K562 (cell line): ENCODE data around the gene FNBP1. TPM values are rescaled to one million over a fixed set of nuclear protein-coding genes. Genes with fewer than 3 reads are reported as not detected.
"Not testable (repeated sequence)": the region's sequence is repeated elsewhere in the genome, so short reads cannot be mapped to it uniquely, and the experiment has no call there.

Experiments used
- ATAC-seq: fragments of 200-7000 bp; cut with Tn5 transposase; 3 replicates; pipeline ENCODE4 v1.9.1; 2020; ENCODE audit warnings: moderate library complexity
- BruUV-seq: library from RNA; stranded (reverse); fragments of 400-500 nt; replicated peaks from 2 replicates; lab custom pipeline; 2021; lab: Mats Ljungman, UMichigan
- CTCF ChIA-PET: fragments of 300-600 bp; formaldehyde crosslinking; extraction: SDS; loops from one replicate; lab custom pipeline; 2021; ENCODE audit warnings: low intra/inter-chr PET ratio; lab: Yijun Ruan, JAX
- POLR2A ChIA-PET: fragments of 300-600, 350-650 bp; sonication (Branson Sonifier 250); formaldehyde crosslinking; extraction: SDS; loops from one replicate; lab custom pipeline; 2021; ENCODE audit warnings: antibody characterized with exemption, inconsistent platforms; lab: Yijun Ruan, JAX
- DNase-seq, 4 experiments: peaks; one replicate each; pipeline versions ENCODE4 v3.0.0 to v3.0.0-alpha.2; 2011 to 2018; ENCODE audit warnings: low spot score in 3 of 4, mixed read lengths in 3 of 4; ENCODE audit errors: extremely low read depth in 1 of 4
- FAIRE-seq: peaks from 2 replicates; lab custom pipeline; 2011; peaks lifted over from hg19 to GRCh38; lab: Jason Lieb, UNC
- H2AFZ ChIP-seq: 2 replicates; pipeline ENCODE4 v1.6.0; 2011; ENCODE audit warnings: low read depth, low read length, control low read depth, inconsistent platforms
- H3K27ac ChIP-seq: fragments of 200-600 bp; 3 replicates; pipeline ENCODE4 v1.8.0; 2011; ENCODE audit warnings: low read depth, mild to moderate bottlenecking, control low read depth, inconsistent platforms, low read length, moderate library complexity, mixed read lengths; ENCODE audit errors: extremely low read depth
- H3K27me3 ChIP-seq, 2 experiments: fragments of 300-600 bp in 1 of 2; 2 replicates in 1 of 2; 3 replicates in 1 of 2; pipeline versions ENCODE4 v1.6.0 to v1.8.0; 2011; ENCODE audit warnings: inconsistent platforms in 2 of 2, low read length in 2 of 2, mild to moderate bottlenecking in 1 of 2, mixed read lengths in 1 of 2, moderate library complexity in 1 of 2; ENCODE audit not compliant: control insufficient read depth in 2 of 2, insufficient read depth in 2 of 2
- H3K36me3 ChIP-seq: fragments of 300-600 bp; 3 replicates; pipeline ENCODE4 v1.8.0; 2011; ENCODE audit warnings: mild to moderate bottlenecking, low read length, inconsistent platforms; ENCODE audit not compliant: control insufficient read depth, insufficient read depth
- H3K4me1 ChIP-seq, 2 experiments: fragments of 200-600 bp in 1 of 2; replicated peaks in 1 of 2; 2 replicates in 1 of 2; 3 replicates in 1 of 2; pipeline versions ENCODE4 v1.5.1 to v1.8.0; 2011; ENCODE audit warnings: inconsistent platforms in 2 of 2, low read length in 2 of 2, mild to moderate bottlenecking in 1 of 2, mixed read lengths in 1 of 2, moderate library complexity in 1 of 2; ENCODE audit not compliant: control insufficient read depth in 2 of 2, insufficient read depth in 2 of 2
- H3K4me2 ChIP-seq: 2 replicates; pipeline ENCODE4 v1.6.1; 2011; ENCODE audit warnings: low read length, control low read depth, inconsistent platforms, mixed read lengths; ENCODE audit not compliant: insufficient read depth
- H3K4me3 ChIP-seq: fragments of 200-600 bp; sonication (generic), shearing (Covaris generic); 2 replicates; pipeline ENCODE4 v1.5.1; 2016; ENCODE audit warnings: control low read depth, inconsistent platforms
- H3K79me2 ChIP-seq: fragments of 200-600 bp; 3 replicates; pipeline ENCODE4 v1.8.0; 2011; ENCODE audit warnings: low read length, inconsistent platforms; ENCODE audit not compliant: control insufficient read depth, insufficient read depth
- H3K9ac ChIP-seq, 2 experiments: 2 replicates each; pipeline versions ENCODE4 v1.6.0 to v1.6.1; 2011; ENCODE audit warnings: low read depth in 2 of 2, low read length in 2 of 2, control low read depth in 1 of 2, inconsistent platforms in 1 of 2, mild to moderate bottlenecking in 1 of 2, mixed read lengths in 1 of 2; ENCODE audit not compliant: insufficient read depth in 1 of 2
- H3K9me1 ChIP-seq: one replicate; pipeline ENCODE4 v1.6.0; 2011; ENCODE audit warnings: inconsistent platforms, mild to moderate bottlenecking, low read length, moderate library complexity; ENCODE audit not compliant: control insufficient read depth, insufficient read depth
- H3K9me3 ChIP-seq: replicated peaks from 2 replicates; pipeline ENCODE4 v1.5.1; 2011; ENCODE audit warnings: low read depth, low read length, inconsistent platforms; ENCODE audit not compliant: control insufficient read depth, insufficient read depth
- H4K20me1 ChIP-seq: replicated peaks from 2 replicates; pipeline ENCODE4 v1.6.1; 2011; ENCODE audit warnings: low read length, inconsistent platforms, mixed read lengths; ENCODE audit not compliant: control insufficient read depth, insufficient read depth
- GMEB1 ChIP-seq: fragments of 250-450 bp; sonication (Bioruptor Pico); IDR thresholded peaks from 2 replicates; pipeline ENCODE4 v1.4.0; 2020; ENCODE audit warnings: mild to moderate bottlenecking
- U2AF2 ChIP-seq: fragments of 200-400 bp; formaldehyde crosslinking; optimal IDR thresholded peaks from 2 replicates; pipeline ENCODE3; 2017; ENCODE audit warnings: low read depth, mild to moderate bottlenecking, low read length
- ZBTB1 ChIP-seq: sonication (generic); formaldehyde crosslinking; IDR thresholded peaks from 2 replicates; pipeline ENCODE4 v1.8.1; 2023; ENCODE audit warnings: missing genetic modification reagents, low read depth, mild to moderate bottlenecking, borderline replicate concordance
- ZNF436 ChIP-seq: fragments of 250-450, 450-650 bp; sonication (Bioruptor Pico); formaldehyde crosslinking; IDR thresholded peaks from 2 replicates; pipeline ENCODE4 v1.7.0; 2020; ENCODE audit warnings: mild to moderate bottlenecking
- whole genome bisulfite sequencing: fragments of 100-300 bp; shearing (Covaris generic); methylation state at CpG from one replicate; pipeline ENCODE4 v1.1.6; 2016; ENCODE audit warnings: low coverage, mixed read lengths; ENCODE audit not compliant: insufficient coverage; ENCODE audit errors: missing lambda C conversion rate; 5-methylcytosine and 5-hydroxymethylcytosine counted together
- in situ Hi-C: fragments of 300-500 bp; cut with MboI; formaldehyde crosslinking; loops from 4 replicates; pipeline ENCODE4 v1.15.0; 2018; ENCODE audit warnings: inconsistent platforms, mixed read lengths
- intact Hi-C: fragments of 100-400 bp; cut with micrococcal nuclease; formaldehyde crosslinking; loops from 2 replicates; pipeline ENCODE4 v1.14.2; 2022
- polyA plus RNA-seq, 8 experiments: library from polyadenylated mRNA; depleted of rRNA in 4 of 8; stranded (reverse) in 5 of 8; unstranded in 3 of 8; fragments of >200 nt; fragmentation: Nextera tagmentation in 2 of 8; fragmentation: Illumina TruSeq in 1 of 8; extraction: Ambion mirVana in 2 of 8; extraction: Trizol in 1 of 8; gene quantifications; 2 replicates each; pipeline versions ENCODE4 v1.2.1 to v1.2.3, GENCODE V29; 2011 to 2014; ENCODE audit warnings: inconsistent platforms in 1 of 8, missing spikeins in 1 of 8
- total RNA-seq, 7 experiments: library from RNA; depleted of rRNA in 6 of 7; stranded (reverse); fragments of >200 nt in 6 of 7; fragmentation: Illumina TruSeq in 2 of 7; extraction: Trizol in 2 of 7; gene quantifications; 2 replicates each; pipeline versions ENCODE4 v1.2.1 to v1.2.3, GENCODE V29; 2011 to 2021; ENCODE audit warnings: low replicate concordance in 1 of 7

The FNBP1 gene
- total and polyA plus RNA-seq, 9 of the 15 experiments (the other 6 are each of a cell fraction or from before 2014, with no cell fraction given), result 1.8 to 14.9 (median 7.6) TPM

DNA sequence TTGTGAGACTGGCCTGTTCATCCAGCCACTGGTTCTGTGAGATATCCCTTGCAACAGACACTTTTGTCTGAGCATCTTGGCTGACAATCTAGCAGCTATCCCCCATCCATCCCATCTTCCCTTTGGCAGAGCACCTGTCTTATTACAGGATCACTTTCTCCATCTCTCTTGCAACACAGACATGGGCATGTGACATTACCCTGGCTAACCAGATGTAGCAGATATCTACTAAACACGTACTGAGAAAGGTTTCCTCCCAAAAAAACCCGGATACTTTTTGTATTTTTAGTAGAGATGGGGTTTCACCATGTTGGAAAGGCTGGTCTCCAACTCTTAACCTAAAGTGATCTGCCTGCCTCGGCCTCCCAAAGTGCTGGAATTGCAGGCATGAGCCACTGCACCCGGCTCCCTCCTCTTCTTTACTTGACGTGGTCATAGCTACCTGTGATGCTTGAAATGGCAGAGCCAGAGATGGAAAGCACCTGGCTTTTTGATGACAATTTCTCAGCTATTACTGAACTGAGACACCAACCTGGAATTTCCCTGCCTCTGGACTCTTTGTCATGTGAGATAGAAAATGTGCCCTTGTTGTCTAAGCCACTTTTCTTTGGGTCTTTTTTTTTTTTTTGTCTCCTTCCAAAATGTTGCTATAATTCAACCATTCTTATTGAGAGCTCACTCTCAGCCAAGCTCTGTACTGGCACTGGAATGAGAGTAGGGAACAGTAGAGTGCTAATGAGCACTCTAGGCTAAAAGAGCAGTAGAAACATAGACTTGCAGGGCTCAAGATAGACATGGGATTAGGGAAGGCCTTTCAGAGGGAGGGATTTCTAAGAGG, 32.6 kb downstream of the FNBP1 start:
- POLR2A ChIA-PET, result interaction anchor here (0.6 to 1.2 kb wide), 3 partner anchors 10 to 766 kb away, joined by 3 read pairs; no protein-coding TSS in a partner anchor
- H4K20me1 ChIP-seq, result no peaks in the 10 kb centered on the region
- no peaks in the 10 kb centered on the region for H3K36me3 ChIP-seq
- H3K9me1 ChIP-seq, result no peaks in the 10 kb centered on the region
- no peaks in the 10 kb centered on the region for H3K9me3 ChIP-seq
- no peak overlapping the region for H2AFZ ChIP-seq
- no peak overlapping the region for H3K4me2 ChIP-seq
- no peak overlapping the region for H3K27ac ChIP-seq
- H3K4me3 ChIP-seq, result no peak overlapping the region
- no peaks in the 10 kb centered on the region for H3K79me2 ChIP-seq
- H3K9ac ChIP-seq, result no peak overlapping the region
- DNase-seq (no peak), FAIRE-seq (no peak)
- in situ Hi-C loops, result no loop called here
- TF ChIP-seq ZNF436 (CRISPR knock-in tag), result no peak
- no peak for TF ChIP-seq GMEB1 (CRISPR knock-in tag)
- no peak for TF ChIP-seq U2AF2
- TF ChIP-seq ZBTB1 (CRISPR knock-in tag), result no peak
- TF ChIP-seq, all 486 proteins: peak for 0
- no TSS peak for BruUV-seq
- ATAC-seq, result no peak
- WGBS, result 24% methylated on average over 5 of the region's 5 CpGs
- intact Hi-C loops, result no loop called here
- H3K4me1 ChIP-seq, result no peaks in the 10 kb centered on the region
- no peaks in the 10 kb centered on the region for H3K27me3 ChIP-seq
- CTCF ChIA-PET, result no interaction called here

GRCh38 chr9:130009546-130009945, 33.4 kb downstream of the FNBP1 start:
- ATAC-seq, H3K4me3 ChIP-seq, H3K79me2 ChIP-seq, H3K4me1 ChIP-seq, H3K9me1 ChIP-seq, H4K20me1 ChIP-seq, BruUV-seq, CTCF ChIA-PET, H2AFZ ChIP-seq, H3K36me3 ChIP-seq, DNase-seq, H3K27me3 ChIP-seq, in situ Hi-C loops, H3K4me2 ChIP-seq, H3K9ac ChIP-seq, H3K27ac ChIP-seq, H3K9me3 ChIP-seq, intact Hi-C loops, FAIRE-seq: not testable (repeated sequence)
- WGBS, result 54% methylated on average over 9 of the region's 10 CpGs
- POLR2A ChIA-PET, result interaction anchor here (1.2 kb wide), 1 partner anchor 9 kb away, joined by 3 read pairs; no protein-coding TSS in a partner anchor
